ENCODE measurements around the gene FLVCR2.
"Not testable (repeated sequence)": the region's sequence is repeated elsewhere in the genome, so short reads cannot be mapped to it uniquely, and the experiment has no call there.

FLVCR2 gene

GRCh38 chr14:75662966-75663365 lies 84.5 kb downstream of the FLVCR2 start:
- no peak for DNase-seq (ENCODE audit: low read depth)

GRCh38 chr14:75667099-75667765 lies 88.8 kb downstream of the FLVCR2 start:
- no peak for DNase-seq (ENCODE audit: low read depth)

GRCh38 chr14:75672605-75673192 lies 94.3 kb downstream of the FLVCR2 start:
- no peak for DNase-seq (ENCODE audit: low read depth)

GRCh38 chr14:75673345-75674035 lies 95.1 kb downstream of the FLVCR2 start:
- no peak for DNase-seq (ENCODE audit: low read depth)

GRCh38 chr14:75675265-75675960 lies 97.0 kb downstream of the FLVCR2 start:
- DNase-seq (ENCODE audit: low read depth) = no peak

GRCh38 chr14:75685910-75686309 lies 107.5 kb downstream of the FLVCR2 start:
- no peak for DNase-seq (ENCODE audit: low read depth)

- DNase-seq (ENCODE audit: low read depth) = no peak
These were observed 110.6 kb downstream of the FLVCR2 start for GRCh38 chr14:75689012-75689411.

GRCh38 chr14:75690010-75690409 lies 111.6 kb downstream of the FLVCR2 start:
- no peak for DNase-seq (ENCODE audit: low read depth)

GRCh38 chr14:75695025-75695424 lies 116.6 kb downstream of the FLVCR2 start:
- not testable (repeated sequence) for DNase-seq (ENCODE audit: low read depth)

- DNase-seq (ENCODE audit: low read depth) = no peak
These were observed 119.0 kb downstream of the FLVCR2 start for GRCh38 chr14:75697386-75697785.
